ENCODE data around the gene RAB6A. TPM values are rescaled to one million over a fixed set of nuclear protein-coding genes. Genes with fewer than 3 reads are reported as not detected.
"Not testable (repeated sequence)": the region's sequence is repeated elsewhere in the genome, so short reads cannot be mapped to it uniquely, and the experiment has no call there.

RAB6A gene
- total RNA-seq, 1 donor from 2014 or later: 87.2 TPM

DNA sequence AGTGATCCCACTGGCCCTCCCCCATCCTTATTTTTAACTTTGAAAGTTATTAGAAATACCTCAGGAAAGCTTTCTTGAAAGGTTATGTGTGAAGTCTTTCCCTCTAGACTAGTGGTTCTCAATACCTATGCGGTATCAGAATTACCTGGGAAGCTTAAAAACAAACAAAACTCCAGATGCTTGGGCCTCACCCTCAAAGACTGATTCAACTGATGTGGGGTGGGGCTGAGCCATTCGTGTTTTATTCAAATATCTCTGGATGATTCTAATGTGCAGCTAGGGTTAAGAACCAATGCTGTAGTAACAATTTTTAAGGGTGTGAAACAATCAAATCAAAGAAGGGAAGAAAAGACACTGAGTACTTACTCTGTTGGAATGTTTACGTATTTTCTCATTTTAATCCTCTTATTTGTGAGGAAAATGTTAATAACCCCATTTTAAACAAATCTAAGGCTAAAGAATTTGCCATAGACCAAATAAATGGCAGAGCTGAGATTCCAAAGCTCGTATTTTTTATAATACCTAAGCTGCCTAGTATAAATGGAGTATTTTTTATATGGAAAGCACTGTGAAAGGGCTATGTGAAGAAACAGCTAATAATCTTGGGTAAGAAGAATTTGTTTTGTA lies 66.9 kb downstream of the RAB6A start:
- H3K4me3 ChIP-seq (ENCODE audit: low read length in 3 of 3): no peak overlapping the region
- no peaks in the 10 kb centered on the region for H3K27me3 ChIP-seq (ENCODE audit: control insufficient read depth in 3 of 3, insufficient read depth in 3 of 3, low read length in 3 of 3)
- H3K9me3 ChIP-seq (ENCODE audit: control insufficient read depth in 3 of 3, low read length in 3 of 3): no peaks in the 10 kb centered on the region
- no peak overlapping the region for H3K27ac ChIP-seq (ENCODE audit: low read depth, low read length)
- peaks cover 5 to 6% (median 5%) of the 10 kb centered on the region in 3 donors for H3K36me3 ChIP-seq (ENCODE audit: control insufficient read depth in 3 of 3, insufficient read depth in 3 of 3, low read length in 3 of 3)
- no peaks in the 10 kb centered on the region for H3K4me1 ChIP-seq (ENCODE audit: control insufficient read depth in 3 of 3, insufficient read depth in 3 of 3, low read length in 3 of 3)
- no peak overlapping the region for H3K9ac ChIP-seq (ENCODE audit: low read depth in 1 of 3, low read length in 3 of 3)

DNA sequence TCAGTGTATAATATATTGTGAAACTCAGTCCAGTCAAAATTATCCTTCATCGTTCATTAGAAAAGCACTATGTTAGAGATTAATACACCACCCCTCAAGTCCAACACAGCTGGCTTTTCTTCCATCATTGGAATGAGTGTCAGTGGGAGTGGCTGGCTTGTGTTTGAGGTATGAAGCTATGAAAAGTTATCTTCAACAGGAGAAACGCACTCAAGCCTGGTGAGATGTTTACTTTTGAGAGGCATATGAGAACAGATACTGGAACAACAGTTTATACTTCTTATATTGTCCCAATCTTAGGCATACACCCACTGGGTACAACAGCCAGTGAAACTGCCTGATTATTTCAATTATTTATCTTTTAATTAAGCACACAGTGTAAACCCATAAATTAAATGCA lies 80.2 kb downstream of the RAB6A start:
- no peak overlapping the region for H3K27ac ChIP-seq (ENCODE audit: low read depth, low read length)
- no peak overlapping the region for H3K4me3 ChIP-seq (ENCODE audit: low read length in 3 of 3)
- H3K36me3 ChIP-seq (ENCODE audit: control insufficient read depth in 3 of 3, insufficient read depth in 3 of 3, low read length in 3 of 3): peaks cover 6 to 11% (median 8%) of the 10 kb centered on the region in 3 donors
- H3K9ac ChIP-seq (ENCODE audit: low read depth in 1 of 3, low read length in 3 of 3): no peak overlapping the region
- H3K27me3 ChIP-seq (ENCODE audit: control insufficient read depth in 3 of 3, insufficient read depth in 3 of 3, low read length in 3 of 3): no peaks in the 10 kb centered on the region
- H3K4me1 ChIP-seq (ENCODE audit: control insufficient read depth in 3 of 3, insufficient read depth in 3 of 3, low read length in 3 of 3): no peaks in the 10 kb centered on the region
- H3K9me3 ChIP-seq (ENCODE audit: control insufficient read depth in 3 of 3, low read length in 3 of 3): no peaks in the 10 kb centered on the region

DNA sequence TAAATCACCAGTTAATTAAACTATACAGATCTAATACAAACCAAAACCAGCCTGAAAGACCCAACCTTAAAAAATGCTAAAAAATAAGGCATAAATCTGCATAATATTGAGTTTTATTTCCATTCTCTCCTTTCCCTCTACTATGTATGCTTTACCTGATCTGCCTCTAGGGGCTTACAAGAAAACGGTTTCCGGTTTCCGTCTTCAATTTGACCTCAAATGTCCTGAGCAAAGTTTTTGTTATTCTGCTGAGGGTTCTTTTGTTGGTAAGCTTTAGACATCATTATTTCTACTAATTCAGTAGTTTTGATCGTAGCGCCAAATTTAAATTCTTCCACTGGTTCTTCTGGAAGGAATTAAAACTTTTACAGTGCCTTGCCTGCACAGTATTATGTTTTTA lies 84.3 kb downstream of the RAB6A start:
- not testable (repeated sequence) for H3K27me3 ChIP-seq (ENCODE audit: control insufficient read depth in 3 of 3, insufficient read depth in 3 of 3, low read length in 3 of 3); H3K9me3 ChIP-seq (ENCODE audit: control insufficient read depth in 3 of 3, low read length in 3 of 3); H3K27ac ChIP-seq (ENCODE audit: low read depth, low read length); H3K4me3 ChIP-seq (ENCODE audit: low read length in 3 of 3); H3K9ac ChIP-seq (ENCODE audit: low read depth in 1 of 3, low read length in 3 of 3); H3K4me1 ChIP-seq (ENCODE audit: control insufficient read depth in 3 of 3, insufficient read depth in 3 of 3, low read length in 3 of 3)
- H3K36me3 ChIP-seq (ENCODE audit: control insufficient read depth in 3 of 3, insufficient read depth in 3 of 3, low read length in 3 of 3): peaks cover 8 to 12% (median 9%) of the 10 kb centered on the region in 3 donors

DNA sequence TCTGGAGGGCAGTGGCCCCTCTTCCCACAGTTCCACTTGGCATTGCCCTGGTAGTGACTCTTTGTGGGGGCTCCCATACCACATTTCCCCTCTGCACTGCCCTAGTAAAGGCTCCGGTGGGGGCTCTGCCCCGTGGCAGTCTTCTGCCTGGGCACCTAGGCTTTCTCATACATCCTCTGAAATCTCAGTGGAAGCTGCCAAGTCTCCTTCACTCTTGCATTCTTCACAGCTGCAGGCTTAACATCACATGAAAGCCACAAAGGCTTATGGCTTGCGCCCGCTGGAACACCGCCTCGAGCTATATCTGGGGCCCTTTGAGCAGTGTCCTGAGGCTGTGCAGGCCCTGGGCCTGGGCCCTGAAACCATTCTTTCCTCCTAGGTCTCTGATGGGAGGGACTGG lies 89.2 kb downstream of the RAB6A start:
- Histone ChIP-seq H3K27ac (ENCODE audit: low read depth, low read length) (no peak overlapping the region), H3K27me3 (ENCODE audit: control insufficient read depth in 3 of 3, insufficient read depth in 3 of 3, low read length in 3 of 3) (no peaks in the 10 kb centered on the region), H3K36me3 (ENCODE audit: control insufficient read depth in 3 of 3, insufficient read depth in 3 of 3, low read length in 3 of 3) (peaks cover 0 to 3% (median 3%) of the 10 kb centered on the region in 3 donors), H3K9ac (ENCODE audit: low read depth in 1 of 3, low read length in 3 of 3) (no peak overlapping the region), H3K9me3 (ENCODE audit: control insufficient read depth in 3 of 3, low read length in 3 of 3) (no peaks in the 10 kb centered on the region), H3K4me1 (ENCODE audit: control insufficient read depth in 3 of 3, insufficient read depth in 3 of 3, low read length in 3 of 3) (peaks cover 0 to 4% (median 0%) of the 10 kb centered on the region in 3 donors), H3K4me3 (ENCODE audit: low read length in 3 of 3) (no peak overlapping the region)

DNA sequence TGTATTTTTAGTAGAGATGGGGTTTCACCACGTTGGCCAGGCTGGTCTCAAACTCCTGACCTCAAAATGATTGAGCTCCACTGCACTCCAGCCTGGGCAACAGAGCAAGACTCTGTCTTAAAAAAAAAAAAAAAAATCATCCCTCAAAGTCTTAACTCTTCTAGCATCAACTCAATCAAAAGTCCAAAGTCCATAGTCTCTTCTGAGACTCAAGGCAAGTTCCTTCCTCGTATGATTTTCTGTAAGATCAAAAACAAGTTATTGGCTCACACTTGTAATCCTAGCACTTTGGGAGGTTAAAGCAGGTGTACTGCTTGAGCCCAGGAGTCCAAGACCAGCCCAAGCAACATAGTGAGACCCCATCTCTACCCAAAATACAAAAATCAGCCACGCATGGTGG lies 90.1 kb downstream of the RAB6A start:
- Histone ChIP-seq H3K27me3 (ENCODE audit: control insufficient read depth in 3 of 3, insufficient read depth in 3 of 3, low read length in 3 of 3) (no peaks in the 10 kb centered on the region), H3K27ac (ENCODE audit: low read depth, low read length) (no peak overlapping the region), H3K4me3 (ENCODE audit: low read length in 3 of 3) (no peak overlapping the region), H3K4me1 (ENCODE audit: control insufficient read depth in 3 of 3, insufficient read depth in 3 of 3, low read length in 3 of 3) (peaks cover 0 to 4% (median 2%) of the 10 kb centered on the region in 3 donors), H3K36me3 (ENCODE audit: control insufficient read depth in 3 of 3, insufficient read depth in 3 of 3, low read length in 3 of 3) (peaks cover 0 to 3% (median 3%) of the 10 kb centered on the region in 3 donors), H3K9ac (ENCODE audit: low read depth in 1 of 3, low read length in 3 of 3) (no peak overlapping the region), H3K9me3 (ENCODE audit: control insufficient read depth in 3 of 3, low read length in 3 of 3) (no peaks in the 10 kb centered on the region)

DNA sequence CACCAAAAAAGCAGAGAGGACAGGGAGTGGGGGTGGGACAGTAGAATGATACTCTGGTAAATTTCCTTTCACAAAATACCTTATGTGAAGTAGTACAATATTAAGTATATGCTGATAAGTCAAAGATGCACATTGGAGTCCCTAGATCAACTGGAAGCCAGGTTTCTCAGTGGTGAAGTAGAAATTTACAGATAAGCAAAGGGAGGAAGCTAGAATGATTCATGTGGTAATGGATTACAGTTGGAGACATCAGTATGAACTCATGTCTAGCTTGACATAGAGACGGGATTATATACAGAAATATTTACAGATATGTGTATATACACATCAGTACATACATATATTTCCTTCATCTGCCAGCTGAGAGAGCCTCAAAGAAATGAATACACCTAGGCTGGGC lies 93.0 kb downstream of the RAB6A start:
- no peaks in the 10 kb centered on the region for H3K36me3 ChIP-seq (ENCODE audit: control insufficient read depth in 3 of 3, insufficient read depth in 3 of 3, low read length in 3 of 3)
- no peaks in the 10 kb centered on the region for H3K9me3 ChIP-seq (ENCODE audit: control insufficient read depth in 3 of 3, low read length in 3 of 3)
- peaks cover 11 to 24% (median 22%) of the 10 kb centered on the region in 3 donors for H3K4me1 ChIP-seq (ENCODE audit: control insufficient read depth in 3 of 3, insufficient read depth in 3 of 3, low read length in 3 of 3)
- H3K9ac ChIP-seq (ENCODE audit: low read depth in 1 of 3, low read length in 3 of 3): no peak overlapping the region
- H3K27ac ChIP-seq (ENCODE audit: low read depth, low read length): no peak overlapping the region
- H3K27me3 ChIP-seq (ENCODE audit: control insufficient read depth in 3 of 3, insufficient read depth in 3 of 3, low read length in 3 of 3): no peaks in the 10 kb centered on the region
- no peak overlapping the region for H3K4me3 ChIP-seq (ENCODE audit: low read length in 3 of 3)

DNA sequence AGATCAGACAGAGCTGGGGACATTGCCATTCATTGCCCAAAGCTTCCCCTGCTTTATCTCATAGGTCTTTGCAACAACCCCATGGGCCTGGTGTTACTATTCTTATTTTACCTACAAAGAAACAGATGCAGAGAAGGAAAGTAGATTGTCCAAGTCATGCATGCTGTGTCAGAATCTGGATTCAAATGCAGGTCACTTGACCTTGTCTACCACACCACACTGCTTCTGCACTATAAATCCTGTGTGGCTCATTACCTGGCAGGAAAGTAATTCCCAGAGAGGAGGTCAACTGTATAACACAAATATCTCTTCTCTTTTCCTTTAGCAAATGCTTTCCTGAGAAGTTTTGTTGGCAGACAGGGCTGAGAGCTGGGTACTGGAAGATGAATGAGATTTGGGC lies 96.0 kb downstream of the RAB6A start:
- no peaks in the 10 kb centered on the region for H3K36me3 ChIP-seq (ENCODE audit: control insufficient read depth in 3 of 3, insufficient read depth in 3 of 3, low read length in 3 of 3)
- no peaks in the 10 kb centered on the region for H3K9me3 ChIP-seq (ENCODE audit: control insufficient read depth in 3 of 3, low read length in 3 of 3)
- no peak overlapping the region for H3K4me3 ChIP-seq (ENCODE audit: low read length in 3 of 3)
- H3K9ac ChIP-seq (ENCODE audit: low read depth in 1 of 3, low read length in 3 of 3): no peak overlapping the region
- peaks cover 22 to 37% (median 29%) of the 10 kb centered on the region in 3 donors for H3K4me1 ChIP-seq (ENCODE audit: control insufficient read depth in 3 of 3, insufficient read depth in 3 of 3, low read length in 3 of 3)
- H3K27me3 ChIP-seq (ENCODE audit: control insufficient read depth in 3 of 3, insufficient read depth in 3 of 3, low read length in 3 of 3): no peaks in the 10 kb centered on the region
- H3K27ac ChIP-seq (ENCODE audit: low read depth, low read length): no peak overlapping the region

DNA sequence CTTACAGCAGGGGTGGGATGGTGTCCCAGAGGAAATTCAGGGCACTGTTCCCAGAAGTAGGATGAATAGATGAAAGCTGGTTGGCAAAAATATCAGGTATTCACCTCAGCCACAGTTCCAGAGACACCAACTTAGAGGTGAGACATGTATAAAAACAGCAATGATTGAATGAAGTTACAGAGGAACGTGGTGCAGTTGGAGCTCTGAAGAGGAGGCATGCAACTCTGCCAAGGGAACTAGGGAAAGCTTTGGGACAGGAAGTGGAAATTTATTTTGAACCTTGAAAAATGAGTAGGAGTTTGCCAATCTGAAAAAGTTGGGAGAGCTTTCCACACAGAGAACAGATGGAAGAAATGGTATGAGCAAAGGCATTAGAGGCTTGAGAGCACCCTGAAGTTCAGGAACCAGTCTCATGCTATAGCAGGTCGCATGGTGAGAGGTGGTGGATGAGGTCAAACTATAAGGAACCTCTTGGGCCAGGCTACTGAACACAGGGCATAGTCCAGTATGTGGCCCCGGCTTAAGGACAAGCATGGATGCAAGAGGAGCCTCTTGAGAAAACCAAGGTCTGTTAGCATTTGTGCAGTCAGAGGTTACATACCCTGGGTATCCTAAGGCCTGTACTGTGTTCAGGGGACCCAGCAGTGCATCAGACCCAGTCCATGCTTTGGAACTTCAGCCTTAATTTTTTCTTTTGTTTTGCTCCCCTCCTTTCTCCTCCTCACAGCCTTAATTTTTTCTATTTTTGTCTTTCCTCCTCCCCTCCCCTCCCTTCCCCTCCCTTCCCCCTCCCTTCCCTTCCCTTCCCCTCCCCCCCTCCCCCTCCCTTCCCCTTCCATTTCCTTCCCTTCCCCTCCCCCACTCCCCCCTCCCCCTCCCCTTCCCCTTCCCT lies 97.0 kb downstream of the RAB6A start:
- Histone ChIP-seq H3K27ac (ENCODE audit: low read depth, low read length) (no peak overlapping the region), H3K27me3 (ENCODE audit: control insufficient read depth in 3 of 3, insufficient read depth in 3 of 3, low read length in 3 of 3) (no peaks in the 10 kb centered on the region), H3K9ac (ENCODE audit: low read depth in 1 of 3, low read length in 3 of 3) (no peak overlapping the region), H3K4me1 (ENCODE audit: control insufficient read depth in 3 of 3, insufficient read depth in 3 of 3, low read length in 3 of 3) (peaks cover 22 to 37% (median 29%) of the 10 kb centered on the region in 3 donors), H3K4me3 (ENCODE audit: low read length in 3 of 3) (no peak overlapping the region), H3K9me3 (ENCODE audit: control insufficient read depth in 3 of 3, low read length in 3 of 3) (no peaks in the 10 kb centered on the region), H3K36me3 (ENCODE audit: control insufficient read depth in 3 of 3, insufficient read depth in 3 of 3, low read length in 3 of 3) (no peaks in the 10 kb centered on the region)

DNA sequence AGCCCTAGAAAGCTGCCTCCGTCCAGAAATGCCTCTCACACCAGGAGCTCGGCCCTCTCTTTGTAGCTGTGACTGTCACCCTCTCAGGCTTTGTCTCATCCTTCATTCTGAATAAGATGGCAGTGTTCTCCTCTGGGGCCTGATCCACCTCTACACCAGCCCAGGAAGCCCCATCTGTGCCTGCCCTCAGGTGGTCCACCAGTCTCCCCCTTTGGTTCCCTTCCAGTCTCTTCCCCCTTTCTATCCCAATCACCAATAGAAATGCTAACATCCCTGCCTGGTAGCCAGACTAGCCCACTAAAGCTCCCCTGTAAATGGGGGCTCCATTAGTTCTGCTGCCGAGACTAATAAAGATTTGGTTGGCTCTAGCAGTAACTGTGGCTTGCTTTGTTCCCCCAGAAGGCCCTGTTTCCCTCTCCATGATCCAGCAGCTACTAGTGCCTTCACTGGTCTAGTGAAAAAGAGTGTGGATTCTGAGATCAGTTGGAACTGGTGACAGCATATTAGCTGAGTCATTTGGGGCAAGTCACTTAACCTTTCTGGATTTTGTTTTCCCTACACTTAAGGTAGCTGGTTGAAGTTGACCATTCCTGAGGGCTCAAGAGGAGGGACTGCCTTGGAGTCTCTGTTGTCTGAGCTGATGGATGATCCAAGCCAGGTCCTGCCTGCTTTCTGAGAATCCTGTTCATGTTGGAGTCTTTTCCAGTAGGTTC lies 98.3 kb downstream of the RAB6A start:
- no peaks in the 10 kb centered on the region for H3K36me3 ChIP-seq (ENCODE audit: control insufficient read depth in 3 of 3, insufficient read depth in 3 of 3, low read length in 3 of 3)

More for the DNA sequence above, 98.3 kb downstream of the RAB6A start:
- Histone ChIP-seq H3K4me3 (ENCODE audit: low read length in 3 of 3) (no peak overlapping the region), H3K9me3 (ENCODE audit: control insufficient read depth in 3 of 3, low read length in 3 of 3) (no peaks in the 10 kb centered on the region), H3K4me1 (ENCODE audit: control insufficient read depth in 3 of 3, insufficient read depth in 3 of 3, low read length in 3 of 3) (peaks cover 22 to 37% (median 29%) of the 10 kb centered on the region in 3 donors), H3K27me3 (ENCODE audit: control insufficient read depth in 3 of 3, insufficient read depth in 3 of 3, low read length in 3 of 3) (no peaks in the 10 kb centered on the region), H3K27ac (ENCODE audit: low read depth, low read length) (no peak overlapping the region), H3K9ac (ENCODE audit: low read depth in 1 of 3, low read length in 3 of 3) (no peak overlapping the region)

All from skeletal muscle tissue (tissue), 4 donors.